HCT116 (cell line): ENCODE measurements around the gene CCDC191. TPM values are rescaled to one million over a fixed set of nuclear protein-coding genes. Genes with fewer than 3 reads are reported as not detected.

ENCODE experiments used
- ATAC-seq: fragments of 200-7000 bp; cut with Tn5 transposase; 2 replicates; pipeline ENCODE4 v1.9.1; 2020; ENCODE audit warnings: mild to moderate bottlenecking, moderate library complexity
- BruUV-seq: library from RNA; stranded (reverse); fragments of 400-500 nt; replicated peaks from 2 replicates; lab custom pipeline; 2021; lab: Mats Ljungman, UMichigan
- CTCF ChIA-PET: fragments of 300-600 bp; sonication (Branson Sonifier 250); formaldehyde crosslinking; loops from one replicate; lab custom pipeline; 2021; ENCODE audit warnings: antibody characterized with exemption; lab: Charles Lee
- POLR2A ChIA-PET: fragments of 300-600, 350-600 bp; sonication (Branson Sonifier 250); formaldehyde crosslinking; loops from one replicate; lab custom pipeline; 2021; ENCODE audit warnings: antibody characterized with exemption; lab: Charles Lee
- RAD21 ChIA-PET, 2 experiments: fragments of 300-600 bp; sonication (Branson Sonifier 250); formaldehyde crosslinking; loops; one replicate each; lab custom pipeline; 2023; ENCODE audit warnings: low total read pairs in 2 of 2; ENCODE audit not compliant: uncharacterized antibody in 2 of 2, unreplicated experiment in 2 of 2, low non-redundant PET in 1 of 2; lab: Charles Lee
- DNase-seq: peaks from one replicate; pipeline ENCODE4 v3.0.0-alpha.2; 2010; ENCODE audit warnings: low read depth, low spot score
- H2AFZ ChIP-seq: fragments of 200-600 bp; shearing (Covaris generic), sonication (generic); 2 replicates; pipeline ENCODE4 v1.6.1; 2017; ENCODE audit warnings: low read depth, mixed run types, mixed read lengths, antibody characterized with exemption, low read length; ENCODE audit not compliant: poor library complexity, severe bottlenecking
- H3K27ac ChIP-seq: 2 replicates; pipeline ENCODE4 v1.5.1; 2012; ENCODE audit warnings: low read depth, low read length
- H3K27me3 ChIP-seq: fragments of 200-600 bp; sonication (generic); 2 replicates; pipeline ENCODE4 v1.6.1; 2016; ENCODE audit warnings: mixed run types, low read length, mixed read lengths; ENCODE audit not compliant: insufficient read depth
- H3K36me3 ChIP-seq, 2 experiments: fragments of 200-500 bp in 1 of 2; fragments of 200-600 bp in 1 of 2; sonication (Bioruptor generic) in 1 of 2; sonication (generic) in 1 of 2; 2 replicates each; pipeline versions ENCODE4 v1.5.1 to v1.6.1; 2014 to 2016; ENCODE audit warnings: low read length in 2 of 2, inconsistent platforms in 1 of 2, mixed read lengths in 1 of 2, mixed run types in 1 of 2; ENCODE audit not compliant: insufficient read depth in 2 of 2, control insufficient read depth in 1 of 2
- H3K4me1 ChIP-seq, 2 experiments: fragments of 200-600 bp in 1 of 2; sonication (generic) in 1 of 2; 2 replicates each; pipeline versions ENCODE4 v1.5.1 to v1.6.1; 2012 to 2017; ENCODE audit warnings: low read length in 2 of 2, inconsistent platforms in 1 of 2, mild to moderate bottlenecking in 1 of 2, mixed read lengths in 1 of 2, mixed run types in 1 of 2, moderate library complexity in 1 of 2; ENCODE audit not compliant: insufficient read depth in 2 of 2, control insufficient read depth in 1 of 2
- H3K4me2 ChIP-seq: fragments of 200-600 bp; sonication (generic); 2 replicates; pipeline ENCODE4 v1.6.1; 2017; ENCODE audit warnings: mixed run types, low read length, mixed read lengths
- H3K4me3 ChIP-seq, 2 experiments: fragments of 200-600 bp in 1 of 2; sonication (generic) in 1 of 2; replicated peaks in 1 of 2; 2 replicates each; pipeline ENCODE4 v1.5.1; 2011 to 2016; ENCODE audit warnings: low read length in 2 of 2, control low read depth in 1 of 2, low read depth in 1 of 2, mild to moderate bottlenecking in 1 of 2, mixed read lengths in 1 of 2, mixed run types in 1 of 2
- H3K79me2 ChIP-seq: fragments of 200-600 bp; sonication (generic); 2 replicates; pipeline ENCODE4 v1.6.1; 2017; ENCODE audit warnings: mild to moderate bottlenecking, mixed run types, low read length, moderate library complexity, mixed read lengths; ENCODE audit not compliant: insufficient read depth
- H3K9ac ChIP-seq: fragments of 200-600 bp; sonication (generic); 2 replicates; pipeline ENCODE4 v1.6.1; 2016; ENCODE audit warnings: low read length, mixed read lengths
- H3K9me2 ChIP-seq: fragments of 200-600 bp; sonication (generic), shearing (Covaris generic); 2 replicates; pipeline ENCODE4 v1.6.1; 2017; ENCODE audit warnings: mixed run types, mild to moderate bottlenecking, moderate library complexity; ENCODE audit not compliant: insufficient read depth
- H3K9me3 ChIP-seq, 2 experiments: fragments of 200-500 bp in 1 of 2; fragments of 200-600 bp in 1 of 2; sonication (Bioruptor generic) in 1 of 2; sonication (generic) in 1 of 2; 2 replicates each; pipeline ENCODE4 v1.6.1; 2014 to 2017; ENCODE audit warnings: low read length in 2 of 2, mixed read lengths in 2 of 2, inconsistent platforms in 1 of 2, low read depth in 1 of 2, mild to moderate bottlenecking in 1 of 2, mixed run types in 1 of 2, moderate library complexity in 1 of 2; ENCODE audit not compliant: control insufficient read depth in 1 of 2, insufficient read depth in 1 of 2
- H4K20me1 ChIP-seq: fragments of 200-600 bp; sonication (generic), shearing (Covaris generic); 2 replicates; pipeline ENCODE4 v1.6.1; 2017; ENCODE audit warnings: mixed run types, mild to moderate bottlenecking, moderate library complexity; ENCODE audit not compliant: insufficient read depth
- CEBPB ChIP-seq: IDR thresholded peaks from 2 replicates; pipeline ENCODE4 v1.6.1; 2012; ENCODE audit warnings: low read depth
- ELF1 ChIP-seq: IDR thresholded peaks from 2 replicates; pipeline ENCODE4 v1.6.1; 2012; ENCODE audit warnings: low read depth, borderline replicate concordance
- FOSL1 ChIP-seq: IDR thresholded peaks from 2 replicates; pipeline ENCODE4 v1.6.1; 2012; ENCODE audit warnings: low read depth
- POLR2A ChIP-seq: IDR thresholded peaks from 2 replicates; pipeline ENCODE4 v1.7.0; 2011; ENCODE audit warnings: borderline replicate concordance; ENCODE audit not compliant: insufficient read depth, insufficient read length; ENCODE audit errors: extremely low read depth
- POLR2AphosphoS5 ChIP-seq: IDR thresholded peaks from 2 replicates; pipeline ENCODE4 v1.6.1; 2011; ENCODE audit warnings: mild to moderate bottlenecking, low read depth, low read length, moderate library complexity
- RAD21 ChIP-seq: IDR thresholded peaks from 2 replicates; pipeline ENCODE4 v1.6.1; 2012; ENCODE audit warnings: low read depth, mild to moderate bottlenecking
- SIN3A ChIP-seq: IDR thresholded peaks from 2 replicates; pipeline ENCODE4 v1.6.1; 2012; ENCODE audit warnings: low read depth
- SP1 ChIP-seq: IDR thresholded peaks from 2 replicates; pipeline ENCODE4 v1.6.1; 2012; ENCODE audit warnings: low read depth
- SRF ChIP-seq: IDR thresholded peaks from 2 replicates; pipeline ENCODE4 v1.6.1; 2012; ENCODE audit warnings: low read depth
- YY1 ChIP-seq: IDR thresholded peaks from 2 replicates; pipeline ENCODE4 v1.6.1; 2011; ENCODE audit warnings: low read length, low read depth, moderate library complexity, mild to moderate bottlenecking; ENCODE audit not compliant: insufficient replicate concordance; ENCODE audit errors: extremely low read depth
- intact Hi-C: fragments of 100-400 bp; cut with micrococcal nuclease; formaldehyde crosslinking; loops from 2 replicates; pipeline ENCODE4 v1.10.0; 2022
- total RNA-seq: library from RNA; stranded (reverse); gene quantifications from one replicate; pipeline ENCODE4 v1.2.1, GENCODE V29; 2021; ENCODE audit not compliant: unreplicated experiment
- TF ChIP-seq, protein P1 (sequence below): IDR thresholded peaks from 2 replicates; pipeline ENCODE4 v1.6.1; 2012; ENCODE audit warnings: low read depth
- TF ChIP-seq, protein P2 (sequence below): IDR thresholded peaks from 2 replicates; pipeline ENCODE4 v1.6.1; 2012
- TF ChIP-seq, protein P3 (sequence below), 3 experiments: fragments of 200-600 bp in 1 of 3; sonication (generic) in 1 of 3; IDR thresholded peaks in 2 of 3; conservative IDR thresholded peaks in 1 of 3; 2 replicates each; pipeline ENCODE4 v1.5.1; 2012 to 2017; ENCODE audit warnings: low read depth in 2 of 3, low read length in 2 of 3, antibody characterized with exemption in 1 of 3, borderline replicate concordance in 1 of 3, control low read depth in 1 of 3, mild to moderate bottlenecking in 1 of 3, mixed read lengths in 1 of 3, mixed run types in 1 of 3, moderate library complexity in 1 of 3; ENCODE audit not compliant: insufficient read depth in 1 of 3

Gene CCDC191
- total RNA-seq, 1 experiment from 2014 or later: 4.1 TPM

DNA sequence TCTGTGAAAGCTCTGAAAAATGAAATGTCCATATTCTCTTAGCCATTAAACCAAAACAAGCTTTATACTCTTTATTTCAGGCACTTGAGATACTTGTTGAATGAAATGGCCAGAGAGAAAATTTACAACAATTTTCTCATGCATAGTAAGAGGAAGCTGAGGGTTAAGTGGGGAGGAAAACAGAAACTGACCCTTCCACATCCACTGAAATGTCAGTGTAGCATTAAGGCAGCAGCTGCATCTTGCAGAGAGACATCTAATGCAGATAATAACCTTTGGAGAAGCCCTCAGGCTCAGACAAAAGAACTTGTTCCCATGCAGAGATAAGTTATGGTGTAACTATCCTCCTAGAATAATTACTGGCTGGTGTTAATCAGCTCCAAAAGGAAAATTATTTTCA lies 74.5 kb downstream of the CCDC191 start:
- DNase-seq (no peak), ATAC-seq (no peak)
- RAD21 ChIA-PET: no interaction called here
- H2AFZ ChIP-seq: no peak overlapping the region
- H3K36me3 ChIP-seq: 0 out of 4 replicates have a peak, but pooled peaks cover 0 to 7% of the 10 kb centered on the region in 2 experiments
- no peak overlapping the region for H3K4me2 ChIP-seq
- no peaks in the 10 kb centered on the region for H3K79me2 ChIP-seq
- no peak overlapping the region for H3K9ac ChIP-seq
- H4K20me1 ChIP-seq: no peaks in the 10 kb centered on the region
- TF ChIP-seq SIN3A: no peak
- TF ChIP-seq CEBPB: no peak
- no peak for TF ChIP-seq RAD21
- no peak for TF ChIP-seq SRF
- no peak for TF ChIP-seq POLR2A
- TF ChIP-seq ELF1: no peak
- TF ChIP-seq, protein P1, sequence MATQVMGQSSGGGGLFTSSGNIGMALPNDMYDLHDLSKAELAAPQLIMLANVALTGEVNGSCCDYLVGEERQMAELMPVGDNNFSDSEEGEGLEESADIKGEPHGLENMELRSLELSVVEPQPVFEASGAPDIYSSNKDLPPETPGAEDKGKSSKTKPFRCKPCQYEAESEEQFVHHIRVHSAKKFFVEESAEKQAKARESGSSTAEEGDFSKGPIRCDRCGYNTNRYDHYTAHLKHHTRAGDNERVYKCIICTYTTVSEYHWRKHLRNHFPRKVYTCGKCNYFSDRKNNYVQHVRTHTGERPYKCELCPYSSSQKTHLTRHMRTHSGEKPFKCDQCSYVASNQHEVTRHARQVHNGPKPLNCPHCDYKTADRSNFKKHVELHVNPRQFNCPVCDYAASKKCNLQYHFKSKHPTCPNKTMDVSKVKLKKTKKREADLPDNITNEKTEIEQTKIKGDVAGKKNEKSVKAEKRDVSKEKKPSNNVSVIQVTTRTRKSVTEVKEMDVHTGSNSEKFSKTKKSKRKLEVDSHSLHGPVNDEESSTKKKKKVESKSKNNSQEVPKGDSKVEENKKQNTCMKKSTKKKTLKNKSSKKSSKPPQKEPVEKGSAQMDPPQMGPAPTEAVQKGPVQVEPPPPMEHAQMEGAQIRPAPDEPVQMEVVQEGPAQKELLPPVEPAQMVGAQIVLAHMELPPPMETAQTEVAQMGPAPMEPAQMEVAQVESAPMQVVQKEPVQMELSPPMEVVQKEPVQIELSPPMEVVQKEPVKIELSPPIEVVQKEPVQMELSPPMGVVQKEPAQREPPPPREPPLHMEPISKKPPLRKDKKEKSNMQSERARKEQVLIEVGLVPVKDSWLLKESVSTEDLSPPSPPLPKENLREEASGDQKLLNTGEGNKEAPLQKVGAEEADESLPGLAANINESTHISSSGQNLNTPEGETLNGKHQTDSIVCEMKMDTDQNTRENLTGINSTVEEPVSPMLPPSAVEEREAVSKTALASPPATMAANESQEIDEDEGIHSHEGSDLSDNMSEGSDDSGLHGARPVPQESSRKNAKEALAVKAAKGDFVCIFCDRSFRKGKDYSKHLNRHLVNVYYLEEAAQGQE: no peak
- no peak overlapping the region for H3K4me3 ChIP-seq
- no TSS peak for BruUV-seq
- no peaks in the 10 kb centered on the region for H3K27me3 ChIP-seq
- intact Hi-C loops: no loop called here
- no peaks in the 10 kb centered on the region for H3K4me1 ChIP-seq
- H3K9me2 ChIP-seq: no peaks in the 10 kb centered on the region
- no peak overlapping the region for H3K27ac ChIP-seq
- no peaks in the 10 kb centered on the region for H3K9me3 ChIP-seq
- CTCF ChIA-PET: no interaction called here
- POLR2A ChIA-PET: no interaction called here

DNA sequence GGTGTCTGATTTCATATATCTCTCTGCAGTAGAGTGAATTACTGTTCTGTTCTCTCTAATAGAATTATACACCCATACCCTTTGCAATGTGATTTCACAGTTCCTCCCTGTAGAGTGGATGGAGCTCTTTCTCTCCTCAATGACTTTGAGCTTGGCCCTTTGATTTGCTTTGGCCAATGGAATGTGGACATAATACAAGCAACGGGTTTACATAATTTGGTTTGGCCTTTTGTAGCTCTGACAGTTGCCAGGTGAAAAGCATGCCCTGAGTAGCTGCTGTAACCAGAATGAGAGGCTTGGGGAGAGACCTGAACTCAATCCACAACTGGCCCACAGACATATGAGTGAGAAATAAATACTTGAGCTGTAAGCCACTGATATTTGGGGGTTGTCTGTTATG lies 76.4 kb downstream of the CCDC191 start:
- TF ChIP-seq YY1 (no peak), POLR2AphosphoS5 (no peak), CEBPB (no peak), ELF1 (no peak), FOSL1 (no peak), SP1 (no peak)
- TF ChIP-seq, protein P2, sequence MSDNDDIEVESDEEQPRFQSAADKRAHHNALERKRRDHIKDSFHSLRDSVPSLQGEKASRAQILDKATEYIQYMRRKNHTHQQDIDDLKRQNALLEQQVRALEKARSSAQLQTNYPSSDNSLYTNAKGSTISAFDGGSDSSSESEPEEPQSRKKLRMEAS: no peak
- TF ChIP-seq, protein P3, sequence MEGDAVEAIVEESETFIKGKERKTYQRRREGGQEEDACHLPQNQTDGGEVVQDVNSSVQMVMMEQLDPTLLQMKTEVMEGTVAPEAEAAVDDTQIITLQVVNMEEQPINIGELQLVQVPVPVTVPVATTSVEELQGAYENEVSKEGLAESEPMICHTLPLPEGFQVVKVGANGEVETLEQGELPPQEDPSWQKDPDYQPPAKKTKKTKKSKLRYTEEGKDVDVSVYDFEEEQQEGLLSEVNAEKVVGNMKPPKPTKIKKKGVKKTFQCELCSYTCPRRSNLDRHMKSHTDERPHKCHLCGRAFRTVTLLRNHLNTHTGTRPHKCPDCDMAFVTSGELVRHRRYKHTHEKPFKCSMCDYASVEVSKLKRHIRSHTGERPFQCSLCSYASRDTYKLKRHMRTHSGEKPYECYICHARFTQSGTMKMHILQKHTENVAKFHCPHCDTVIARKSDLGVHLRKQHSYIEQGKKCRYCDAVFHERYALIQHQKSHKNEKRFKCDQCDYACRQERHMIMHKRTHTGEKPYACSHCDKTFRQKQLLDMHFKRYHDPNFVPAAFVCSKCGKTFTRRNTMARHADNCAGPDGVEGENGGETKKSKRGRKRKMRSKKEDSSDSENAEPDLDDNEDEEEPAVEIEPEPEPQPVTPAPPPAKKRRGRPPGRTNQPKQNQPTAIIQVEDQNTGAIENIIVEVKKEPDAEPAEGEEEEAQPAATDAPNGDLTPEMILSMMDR (IDR thresholded peaks at IDR 0.05 in 2 of 3, conservative IDR thresholded peaks at IDR 0.05 in 1 of 3; ENCODE audit: borderline replicate concordance in 1 of 3, insufficient read depth in 1 of 3, low read depth in 2 of 3, low read length in 2 of 3): no peak
- H2AFZ ChIP-seq: no peak overlapping the region
- no peak for ATAC-seq
- no peak overlapping the region for H3K4me2 ChIP-seq
- no peaks in the 10 kb centered on the region for H3K79me2 ChIP-seq
- no peak overlapping the region for H3K9ac ChIP-seq
- no TSS peak for BruUV-seq
- no peaks in the 10 kb centered on the region for H4K20me1 ChIP-seq
- POLR2A ChIA-PET: no interaction called here
- no peak overlapping the region for H3K27ac ChIP-seq
- H3K27me3 ChIP-seq: no peaks in the 10 kb centered on the region
- DNase-seq: no peak
- RAD21 ChIA-PET: no interaction called here
- intact Hi-C loops: no loop called here
- CTCF ChIA-PET: no interaction called here
- H3K36me3 ChIP-seq: 0 out of 4 replicates have a peak, but pooled peaks cover 0 to 7% of the 10 kb centered on the region in 2 experiments
- no peaks in the 10 kb centered on the region for H3K9me3 ChIP-seq
- no peaks in the 10 kb centered on the region for H3K9me2 ChIP-seq
- no peaks in the 10 kb centered on the region for H3K4me1 ChIP-seq
- H3K4me3 ChIP-seq: no peak overlapping the region
